ENCODE measurements around the gene NEAT1. TPM values are rescaled to one million over a fixed set of nuclear protein-coding genes. Genes with fewer than 3 reads are reported as not detected.

The NEAT1 gene
- total and polyA plus RNA-seq, 9 of the 15 experiments (the other 6 are each of a cell fraction or from before 2014, with no cell fraction given), result 20.1 to 389 (median 62.8) TPM

DNA sequence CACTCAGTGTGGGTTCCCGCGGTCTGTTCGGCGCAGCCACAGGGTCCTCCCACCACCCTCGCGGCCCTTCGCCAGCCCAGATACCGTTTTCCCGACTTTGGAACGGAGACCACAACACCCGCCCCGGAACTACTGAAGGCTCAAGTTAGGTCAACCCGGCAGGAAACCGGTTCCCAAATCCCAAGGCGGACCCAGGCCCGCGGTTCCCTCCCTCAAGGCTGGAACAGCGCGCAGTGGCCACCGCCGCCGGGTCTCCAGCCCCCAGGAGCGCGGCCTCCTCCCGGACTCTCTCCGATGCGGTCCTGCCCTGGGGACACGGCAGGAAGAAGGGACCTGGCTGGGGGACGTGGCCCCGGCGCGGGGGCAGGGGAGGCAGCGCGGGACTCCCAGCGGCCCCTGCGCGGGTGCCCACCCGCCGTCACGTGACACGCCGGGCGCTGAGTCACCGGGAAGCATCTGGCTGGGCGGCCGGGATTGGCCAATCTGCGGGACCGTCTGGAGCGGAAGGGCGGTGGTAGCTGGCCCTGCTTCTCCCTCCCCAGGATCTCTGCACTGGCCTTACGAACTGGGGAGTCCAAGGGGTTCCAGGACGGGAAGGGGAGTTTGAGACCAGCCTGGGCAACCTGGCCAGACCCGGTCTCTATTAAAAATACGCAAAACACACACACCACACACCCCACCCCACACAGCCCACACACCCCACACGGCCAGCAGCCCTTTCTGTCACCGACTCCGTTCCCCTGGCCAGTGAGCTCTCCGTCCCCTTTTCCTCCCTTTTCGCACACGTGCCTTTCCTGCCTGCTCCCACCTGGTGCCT is 54.8 kb downstream of the NEAT1 start (continued):
- peak; percentile 73; the same call in 1 of the 2 replicates for TF ChIP-seq ZNF511 (CRISPR knock-in tag; IDR thresholded peaks at IDR 0.05)
- peak; percentile 88 for TF ChIP-seq POLR2B (IDR thresholded peaks at IDR 0.05; ENCODE audit: low read depth, partially characterized antibody)
- TF ChIP-seq NBN (IDR thresholded peaks at IDR 0.05; ENCODE audit: low read depth), result peak; percentile 87; the same call in 1 of the 2 replicates
- TF ChIP-seq BRD4 (IDR thresholded peaks at IDR 0.05), result peak; percentile 71; the same call in 1 of the 2 replicates
- no peak; the same call in 1 of the 2 replicates for TF ChIP-seq ZNF212 (CRISPR knock-in tag; IDR thresholded peaks at IDR 0.05)
- TF ChIP-seq GABPA (tag; conservative IDR thresholded peaks at IDR 0.05; ENCODE audit: low read depth), result peak; percentile 89
- peak; percentile 96 for TF ChIP-seq JUN (IDR thresholded peaks at IDR 0.05; ENCODE audit: borderline replicate concordance, low read depth, low read length)
- 0 out of 2 replicates have a peak, but pooled peaks have one; percentile 16 for TF ChIP-seq JUN (CRISPR knock-in tag; IDR thresholded peaks at IDR 0.05; ENCODE audit: borderline replicate concordance)
- TF ChIP-seq ZBTB33 (CRISPR knock-in tag; IDR thresholded peaks at IDR 0.05), result peak; percentile 43
- peak; percentile 88 for TF ChIP-seq NEUROD1 (IDR thresholded peaks at IDR 0.05; ENCODE audit: borderline replicate concordance, low read depth, low read length, partially characterized antibody)
- peak; percentile 11 for TF ChIP-seq PHF20 (IDR thresholded peaks at IDR 0.05; ENCODE audit: partially characterized antibody)
- peak; percentile 96 for TF ChIP-seq CBX1 (IDR thresholded peaks at IDR 0.05; ENCODE audit: low read depth)
- peak; percentile 94 for TF ChIP-seq U2AF1 (optimal IDR thresholded peaks at IDR 0.05; ENCODE audit: low read depth, low read length)
- no peak for TF ChIP-seq ZNF232 (CRISPR knock-in tag; IDR thresholded peaks at IDR 0.05)
- 0 out of 2 replicates have a peak, but pooled peaks have one; percentile 24 for TF ChIP-seq ZNF165 (CRISPR knock-in tag; IDR thresholded peaks at IDR 0.05; ENCODE audit: borderline replicate concordance)
- TF ChIP-seq, protein P1, sequence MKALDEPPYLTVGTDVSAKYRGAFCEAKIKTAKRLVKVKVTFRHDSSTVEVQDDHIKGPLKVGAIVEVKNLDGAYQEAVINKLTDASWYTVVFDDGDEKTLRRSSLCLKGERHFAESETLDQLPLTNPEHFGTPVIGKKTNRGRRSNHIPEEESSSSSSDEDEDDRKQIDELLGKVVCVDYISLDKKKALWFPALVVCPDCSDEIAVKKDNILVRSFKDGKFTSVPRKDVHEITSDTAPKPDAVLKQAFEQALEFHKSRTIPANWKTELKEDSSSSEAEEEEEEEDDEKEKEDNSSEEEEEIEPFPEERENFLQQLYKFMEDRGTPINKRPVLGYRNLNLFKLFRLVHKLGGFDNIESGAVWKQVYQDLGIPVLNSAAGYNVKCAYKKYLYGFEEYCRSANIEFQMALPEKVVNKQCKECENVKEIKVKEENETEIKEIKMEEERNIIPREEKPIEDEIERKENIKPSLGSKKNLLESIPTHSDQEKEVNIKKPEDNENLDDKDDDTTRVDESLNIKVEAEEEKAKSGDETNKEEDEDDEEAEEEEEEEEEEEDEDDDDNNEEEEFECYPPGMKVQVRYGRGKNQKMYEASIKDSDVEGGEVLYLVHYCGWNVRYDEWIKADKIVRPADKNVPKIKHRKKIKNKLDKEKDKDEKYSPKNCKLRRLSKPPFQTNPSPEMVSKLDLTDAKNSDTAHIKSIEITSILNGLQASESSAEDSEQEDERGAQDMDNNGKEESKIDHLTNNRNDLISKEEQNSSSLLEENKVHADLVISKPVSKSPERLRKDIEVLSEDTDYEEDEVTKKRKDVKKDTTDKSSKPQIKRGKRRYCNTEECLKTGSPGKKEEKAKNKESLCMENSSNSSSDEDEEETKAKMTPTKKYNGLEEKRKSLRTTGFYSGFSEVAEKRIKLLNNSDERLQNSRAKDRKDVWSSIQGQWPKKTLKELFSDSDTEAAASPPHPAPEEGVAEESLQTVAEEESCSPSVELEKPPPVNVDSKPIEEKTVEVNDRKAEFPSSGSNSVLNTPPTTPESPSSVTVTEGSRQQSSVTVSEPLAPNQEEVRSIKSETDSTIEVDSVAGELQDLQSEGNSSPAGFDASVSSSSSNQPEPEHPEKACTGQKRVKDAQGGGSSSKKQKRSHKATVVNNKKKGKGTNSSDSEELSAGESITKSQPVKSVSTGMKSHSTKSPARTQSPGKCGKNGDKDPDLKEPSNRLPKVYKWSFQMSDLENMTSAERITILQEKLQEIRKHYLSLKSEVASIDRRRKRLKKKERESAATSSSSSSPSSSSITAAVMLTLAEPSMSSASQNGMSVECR (CRISPR knock-in tag; IDR thresholded peaks at IDR 0.05), result peak; percentile 29; the same call in 1 of the 2 replicates
- TF ChIP-seq CC2D1A (IDR thresholded peaks at IDR 0.05), result peak; percentile 71
- 0 out of 2 replicates have a peak, but pooled peaks have one; percentile 36 for TF ChIP-seq SREBF1 (IDR thresholded peaks at IDR 0.05; ENCODE audit: borderline replicate concordance, low read depth, low read length)
- peak in 1 of 2 experiments; percentile 81; a peak in 2 of 4 replicates for TF ChIP-seq SIN3A (IDR thresholded peaks at IDR 0.05; ENCODE audit: borderline replicate concordance in 2 of 2, control insufficient read depth in 1 of 2, low read depth in 2 of 2, low read length in 2 of 2)
- 0 out of 2 replicates have a peak, but pooled peaks have one; percentile 5 for TF ChIP-seq ZNF780A (CRISPR knock-in tag; IDR thresholded peaks at IDR 0.05)
- 0 out of 2 replicates have a peak, but pooled peaks have one; percentile 14 for TF ChIP-seq MAFG (tag; conservative IDR thresholded peaks at IDR 0.05)

Data from K562 (cell line).